GM19193 (cell line): ENCODE data around the gene ATG4B.

Source experiments
- POLR2A ChIP-seq: IDR thresholded peaks from 4 replicates; pipeline ENCODE4 v1.6.1; 2011; ENCODE audit not compliant: insufficient read depth, insufficient read length; ENCODE audit errors: extremely low read depth

ATG4B gene

DNA sequence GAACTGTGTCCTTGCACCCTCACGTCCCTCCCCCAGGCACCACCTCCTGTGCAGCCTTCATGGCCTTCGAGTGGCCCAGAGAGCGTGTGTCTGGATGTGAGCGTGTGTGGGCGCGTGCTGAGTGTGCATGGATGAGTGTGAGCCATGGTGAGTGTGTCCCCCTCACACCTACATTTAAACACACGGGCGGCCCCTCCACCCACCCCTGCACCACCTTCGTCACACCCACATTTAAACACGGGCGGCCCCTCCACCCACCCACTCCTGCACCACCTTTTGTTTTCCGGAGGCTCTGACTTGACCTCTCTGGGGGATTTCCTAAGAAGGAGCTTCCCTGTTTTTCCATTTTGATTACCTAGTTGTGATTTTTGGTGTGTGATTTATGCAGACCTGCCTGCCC lies 31.3 kb downstream of the ATG4B start:
- TF ChIP-seq POLR2A = no peak

DNA sequence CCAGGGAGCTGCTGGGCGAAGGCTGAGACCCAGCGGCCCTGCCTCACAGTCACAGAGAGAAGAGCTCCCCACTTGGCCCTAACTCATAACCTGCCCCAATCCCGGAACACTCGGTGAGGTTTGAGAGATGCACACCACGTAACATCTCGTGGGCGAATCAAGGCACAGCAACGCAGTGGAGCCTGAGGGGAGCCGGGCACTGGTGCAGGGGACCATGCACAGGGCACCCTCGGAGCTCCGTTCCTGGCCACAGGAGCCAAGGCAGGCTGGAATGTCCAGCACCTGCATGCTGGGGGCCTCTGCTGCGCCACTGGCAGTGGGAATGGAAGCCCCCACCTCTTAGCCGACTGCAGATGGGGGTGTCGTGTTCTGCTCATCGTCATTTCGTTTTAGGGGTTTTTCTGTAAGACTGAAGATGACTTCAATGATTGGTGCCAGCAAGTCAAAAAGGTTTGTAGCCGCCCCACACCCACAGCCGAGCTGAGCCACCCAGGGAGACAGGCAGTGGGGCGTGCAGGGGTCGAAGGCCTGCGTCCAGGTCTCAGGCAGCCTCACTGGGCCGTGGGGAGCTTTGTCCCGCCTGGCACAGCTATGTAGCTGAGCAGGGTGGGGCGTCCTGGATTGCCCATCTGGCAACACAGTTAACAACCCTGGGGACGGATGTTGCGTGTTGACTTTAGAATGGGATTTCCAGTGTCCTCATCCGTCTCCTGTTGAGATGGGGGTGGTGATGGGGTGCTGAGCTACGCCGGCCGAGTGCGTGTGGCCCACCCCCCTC lies 33.0 kb downstream of the ATG4B start:
- TF ChIP-seq POLR2A = no peak

DNA sequence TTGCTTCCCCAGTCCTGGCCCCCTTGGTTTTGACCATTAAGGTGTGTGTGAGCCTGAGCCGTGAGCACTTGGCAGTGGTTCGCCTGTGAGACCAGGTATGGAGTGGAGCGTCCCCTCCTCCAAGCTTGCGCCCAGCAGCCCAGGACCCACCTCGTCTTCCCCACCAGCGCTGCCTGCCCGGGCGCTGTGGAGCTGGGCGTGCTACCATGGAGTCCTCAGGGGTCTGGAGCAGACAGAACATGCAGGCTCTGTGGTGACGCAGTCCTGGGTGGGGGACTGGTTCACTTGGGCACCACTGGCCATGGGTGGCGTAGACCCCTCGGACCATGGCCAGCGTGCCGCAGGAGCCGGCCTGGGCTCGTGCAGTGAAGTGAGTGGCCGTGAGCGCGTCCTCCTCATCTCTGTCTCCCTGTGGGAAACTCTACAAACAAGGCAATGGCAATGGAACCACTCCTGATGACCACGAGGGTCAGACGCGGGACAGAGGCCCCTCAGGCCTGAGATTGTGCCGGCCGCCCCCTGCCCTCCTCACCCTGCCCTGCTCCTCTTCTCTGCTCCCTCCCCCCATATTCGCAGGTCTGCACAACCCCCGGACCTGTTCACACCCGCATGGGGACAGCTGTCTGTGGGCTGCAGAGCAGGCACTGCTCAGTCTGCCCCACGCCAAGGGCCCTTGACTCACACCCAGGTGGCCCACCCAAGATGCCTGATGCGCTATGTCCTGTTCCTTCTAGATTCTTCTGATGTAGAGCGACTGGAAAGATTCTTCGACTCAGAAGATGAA lies 34.2 kb downstream of the ATG4B start:
- TF ChIP-seq POLR2A = no peak

DNA sequence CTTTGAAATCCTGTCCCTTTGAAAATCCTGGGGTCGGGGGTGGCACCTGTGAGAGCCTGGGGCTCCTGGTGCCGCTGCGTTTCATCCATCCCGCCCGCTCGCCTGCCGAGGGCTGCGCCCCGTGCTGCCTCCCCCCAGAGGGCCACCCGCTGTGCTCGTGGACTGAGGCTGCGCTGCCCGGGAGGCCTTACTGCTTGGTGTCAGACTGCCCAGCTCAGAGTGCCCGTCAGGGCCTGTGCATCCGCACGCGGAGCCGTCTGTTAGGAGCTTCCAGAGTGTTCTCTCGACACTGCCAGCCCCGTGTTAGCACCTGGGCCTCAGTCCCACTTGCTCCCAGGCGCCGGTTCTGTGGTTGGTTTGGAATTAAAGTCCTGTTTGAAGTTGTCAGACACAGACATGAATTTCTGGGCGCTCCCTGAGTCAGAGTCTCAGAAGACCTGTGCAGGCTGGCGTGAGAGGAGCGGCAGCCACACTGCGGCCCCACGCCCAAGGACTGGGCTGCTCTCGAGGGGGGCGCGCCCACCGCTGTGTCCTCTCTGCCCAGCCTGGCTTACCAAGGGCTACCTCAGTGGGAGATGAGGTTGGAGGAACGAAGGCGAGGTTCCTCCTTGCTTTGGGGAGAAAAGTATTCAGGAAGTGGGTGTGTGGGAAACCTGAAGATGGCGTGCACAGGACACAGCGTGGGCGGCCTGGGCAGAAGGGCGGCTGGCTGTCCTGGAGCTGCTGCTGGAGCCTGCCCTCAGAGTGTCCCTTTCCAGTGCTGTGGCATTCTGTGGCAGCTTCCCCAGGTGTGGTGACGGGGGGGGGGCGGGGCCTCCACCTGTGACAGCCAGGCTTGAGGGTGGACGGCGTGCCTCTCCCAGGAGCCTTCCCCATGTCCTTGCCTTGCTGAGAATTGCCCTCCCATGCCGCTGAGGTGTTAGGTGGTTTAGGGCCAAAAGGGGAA lies 35.0 kb downstream of the ATG4B start:
- no peak for TF ChIP-seq POLR2A

DNA sequence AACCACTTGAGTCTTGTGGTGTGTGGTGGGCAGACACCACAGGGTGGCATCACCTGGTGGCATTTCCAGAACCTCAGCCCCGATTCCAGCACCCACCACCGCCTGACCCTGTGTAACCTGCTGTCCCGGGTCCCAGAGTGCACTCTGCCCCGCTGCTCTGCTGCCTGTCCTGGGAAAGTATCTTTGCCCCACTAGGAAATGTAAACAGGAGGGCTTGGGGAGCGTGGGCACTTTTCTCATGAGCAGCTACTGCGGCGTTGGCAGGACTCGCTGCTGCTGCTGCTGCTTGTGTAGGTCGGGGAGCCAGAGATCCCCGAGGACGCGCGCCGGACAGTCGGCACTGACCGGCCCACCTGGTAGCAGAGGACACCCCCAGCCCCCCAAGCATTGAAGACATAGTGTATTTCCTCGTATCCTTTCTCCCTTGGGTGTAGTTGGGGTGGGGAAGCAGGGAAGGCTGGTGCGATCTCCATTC lies 35.7 kb downstream of the ATG4B start:
- TF ChIP-seq POLR2A = no peak

DNA sequence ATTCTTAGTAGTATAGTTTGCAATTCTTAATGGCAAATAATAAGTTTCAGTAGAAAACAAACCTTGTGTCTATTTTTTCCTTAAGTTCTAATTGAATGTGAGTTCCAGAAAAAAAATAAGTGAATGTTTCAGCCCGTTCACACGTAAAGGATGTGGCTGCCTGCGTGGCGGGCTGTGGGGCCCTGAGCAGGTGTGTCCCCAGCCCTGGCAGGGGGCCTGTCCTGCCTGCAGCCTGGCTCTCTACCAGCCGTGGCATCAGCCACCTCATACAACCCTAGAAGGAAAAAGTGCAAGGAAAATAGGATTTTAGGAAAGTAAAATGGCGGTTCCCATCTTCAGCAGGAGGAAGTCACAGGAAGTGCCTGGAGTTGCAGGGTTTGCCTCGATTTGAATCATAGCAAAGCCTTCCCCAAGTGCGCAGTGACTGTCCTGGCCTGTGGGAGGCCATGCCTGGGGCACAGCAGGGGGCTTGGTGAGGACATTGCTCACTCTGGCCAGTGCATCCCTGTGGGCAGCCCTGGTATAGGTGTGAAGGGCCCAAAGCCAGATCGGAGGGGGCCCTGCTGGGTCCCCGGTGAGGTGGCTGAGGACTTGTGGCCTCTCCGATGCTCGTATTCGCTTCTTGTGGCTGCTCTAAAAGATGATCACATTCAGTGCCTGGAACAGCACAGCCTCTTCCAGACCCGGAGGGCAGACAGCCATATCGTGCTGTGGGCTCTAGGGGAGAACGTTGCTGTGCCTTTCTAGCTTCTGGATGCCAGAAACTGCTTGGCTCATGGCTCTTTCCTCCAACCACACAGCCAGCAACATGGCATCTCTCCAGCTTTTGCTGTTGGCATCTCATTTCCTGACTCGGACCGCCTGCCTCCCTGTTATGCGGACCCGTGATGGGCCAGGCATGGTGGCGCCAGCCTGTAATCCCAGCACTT lies 36.6 kb downstream of the ATG4B start:
- no peak for TF ChIP-seq POLR2A

DNA sequence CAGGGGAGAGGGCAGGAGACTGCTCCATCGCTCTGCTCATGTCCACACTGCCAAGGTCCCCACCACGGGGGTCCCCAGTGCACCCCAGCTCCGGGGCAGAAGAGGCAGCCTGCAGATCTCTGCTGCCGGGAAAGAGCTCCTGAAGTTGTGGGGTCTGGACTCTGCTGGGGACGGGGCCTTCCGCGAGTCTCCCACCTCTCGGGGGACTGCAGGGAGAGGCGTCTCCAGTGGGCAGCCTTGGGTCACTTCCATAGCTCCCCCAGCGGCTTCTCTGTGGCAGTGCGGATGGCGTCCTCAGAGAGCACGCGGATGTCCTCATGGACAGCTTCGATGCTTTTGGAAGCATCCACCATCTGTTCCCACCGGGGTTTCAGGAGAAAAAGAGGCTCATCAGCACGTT lies 38.4 kb downstream of the ATG4B start:
- no peak for TF ChIP-seq POLR2A

DNA sequence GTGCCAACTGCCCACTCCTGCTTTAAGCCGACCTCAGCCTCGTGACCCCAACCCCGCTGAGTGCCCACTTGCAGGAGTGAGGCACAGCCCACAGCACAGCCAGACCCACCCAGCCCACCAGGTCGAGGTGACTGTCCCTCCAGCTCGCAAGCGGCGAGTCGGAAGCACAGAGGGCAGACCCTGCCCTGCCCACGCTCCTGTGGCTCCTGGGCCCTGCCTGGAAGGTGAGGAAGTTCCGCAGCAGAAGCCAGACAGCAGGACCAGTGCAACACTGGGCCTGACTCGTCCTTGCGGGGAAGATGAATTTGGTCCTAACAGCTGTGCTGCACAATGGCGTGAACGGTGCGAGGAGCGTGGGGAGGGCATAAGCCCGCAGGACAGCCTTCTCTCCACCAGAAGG lies 39.2 kb downstream of the ATG4B start:
- no peak for TF ChIP-seq POLR2A

DNA sequence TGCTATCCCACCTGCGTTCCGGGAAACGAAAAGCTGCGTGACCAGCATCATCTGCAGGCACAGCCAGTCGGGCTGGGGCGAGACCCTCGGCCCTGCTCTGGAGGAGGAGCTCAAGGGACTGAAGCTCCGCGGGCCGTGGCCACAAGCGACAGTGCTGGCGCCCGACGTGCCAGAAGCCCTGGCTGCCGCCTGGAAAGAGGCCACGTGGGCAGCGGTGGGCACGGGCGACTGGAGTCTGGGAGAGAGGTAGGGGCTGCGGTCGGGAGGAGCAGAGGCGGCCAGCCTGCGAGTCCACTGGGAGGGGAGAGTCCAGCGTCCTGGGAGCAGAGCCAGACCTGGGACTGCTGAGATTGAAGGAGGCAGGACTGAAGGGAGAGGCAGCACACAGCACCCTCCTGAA lies 39.9 kb downstream of the ATG4B start:
- no peak for TF ChIP-seq POLR2A

DNA sequence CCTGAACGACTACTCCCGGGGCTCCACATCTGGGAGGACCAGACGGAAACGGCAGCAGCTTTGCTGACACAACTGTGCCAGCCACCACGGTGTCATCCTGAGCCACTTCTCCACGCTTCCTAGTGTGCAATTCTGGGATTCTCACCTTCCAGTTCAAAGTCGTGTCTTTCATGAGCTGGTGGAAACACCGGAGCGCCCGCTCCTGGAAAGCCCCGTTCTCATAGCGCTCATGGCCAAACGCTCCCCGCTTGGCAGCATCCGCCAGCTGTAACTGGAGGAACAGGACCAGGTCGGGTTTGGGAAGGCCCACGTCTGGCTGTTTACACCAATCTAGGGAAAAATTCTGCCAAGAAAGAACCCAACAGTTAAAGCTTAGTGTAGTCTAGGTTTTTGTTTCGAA lies 40.8 kb downstream of the ATG4B start:
- TF ChIP-seq POLR2A = no peak

DNA sequence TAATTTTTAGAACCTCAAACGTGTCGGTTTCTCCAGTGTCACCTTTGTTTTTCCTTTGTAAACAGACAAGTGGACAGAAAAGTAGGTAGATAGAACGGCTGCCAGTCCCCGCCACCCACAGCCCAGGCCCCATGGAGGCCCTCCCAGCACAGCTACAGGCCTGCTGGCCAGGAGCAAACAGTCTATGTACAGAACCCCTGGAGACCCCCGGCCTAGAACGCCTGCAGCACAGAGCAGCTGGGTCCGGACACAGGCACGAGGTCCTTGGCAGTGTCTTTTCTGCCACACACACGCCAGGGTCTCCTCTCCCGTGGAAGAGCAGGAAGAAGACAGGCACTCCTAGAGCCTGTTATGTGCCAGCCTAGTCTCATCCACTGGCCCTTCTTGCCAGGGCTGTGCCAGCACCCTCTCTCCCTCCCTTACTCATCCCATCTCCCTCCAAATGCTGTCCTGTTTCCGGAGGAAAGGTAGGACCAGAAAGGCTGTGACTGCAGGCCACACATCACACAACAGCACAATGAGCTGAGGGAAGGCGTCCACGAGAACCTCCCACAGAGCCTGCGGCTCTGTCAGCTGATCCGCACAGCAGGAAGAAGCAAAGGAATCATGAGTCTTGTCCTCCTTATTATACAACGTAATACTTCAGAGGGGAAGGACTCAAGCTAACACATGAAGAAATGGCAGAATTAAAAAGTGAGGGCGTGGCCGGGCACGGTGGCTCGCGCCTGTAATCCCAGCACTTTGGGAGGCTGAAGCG lies 41.5 kb downstream of the ATG4B start:
- no peak for TF ChIP-seq POLR2A

DNA sequence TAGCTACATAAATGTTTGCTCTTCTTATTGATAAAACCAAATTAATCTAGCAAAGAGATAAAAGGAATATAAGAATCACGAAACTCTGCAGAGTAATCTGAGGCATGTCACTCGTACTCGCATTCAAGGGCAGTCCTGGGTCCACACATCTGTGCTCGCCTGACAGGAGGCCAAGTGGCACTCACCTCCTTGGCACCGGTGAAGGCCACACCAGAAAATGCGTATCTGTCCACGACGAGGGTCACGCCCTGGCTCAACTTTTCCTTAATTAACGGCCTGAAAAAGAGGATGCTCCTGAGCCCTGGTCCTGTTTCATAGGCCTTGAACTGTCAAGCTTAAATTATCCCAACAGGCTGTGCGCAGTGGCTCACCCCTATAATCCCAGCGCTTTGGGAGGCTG lies 42.6 kb downstream of the ATG4B start:
- TF ChIP-seq POLR2A = no peak
